ENCODE measurements around the gene CRYBB2. TPM values are rescaled to one million over a fixed set of nuclear protein-coding genes. Genes with fewer than 3 reads are reported as not detected.

CRYBB2 gene
- total and polyA plus RNA-seq, 2 experiments from 2014 or later: not detected

Other genes starting within 250 kb of the CRYBB2 start
- gene CRYBB3, start 19.8 kb upstream of the CRYBB2 start, total RNA-seq: not detected in 2 replicates
- 0.21 and 0.55 TPM in 2 replicates for gene CRYBB3, start 19.8 kb upstream of the CRYBB2 start, polyA plus RNA-seq